Activated B cell treated with CpG ODN at 0.5 μM for 24 hours (primary cell): Measurements from ENCODE around the gene BCAM. TPM values are rescaled to one million over a fixed set of nuclear protein-coding genes. Genes with fewer than 3 reads are reported as not detected.

Experiments used
- ATAC-seq: fragments of 200-7000 bp; cut with Tn5 transposase; one replicate; pipeline ENCODE4 v1.10.0; 2021; ENCODE audit warnings: low read depth, mild to moderate bottlenecking, moderate library complexity
- CTCF ChIA-PET: fragments of 350-600 bp; sonication (Branson Sonifier 250); formaldehyde crosslinking; loops from one replicate; lab custom pipeline; 2021; ENCODE audit warnings: antibody characterized with exemption; lab: Charles Lee
- POLR2A ChIA-PET: fragments of 350-600 bp; sonication (Branson Sonifier 250); formaldehyde crosslinking; loops from one replicate; lab custom pipeline; 2021; ENCODE audit warnings: antibody characterized with exemption; lab: Charles Lee
- DNase-seq: peaks from one replicate; pipeline ENCODE4 v3.0.0; 2022
- H3K27ac Mint-ChIP-seq: one replicate; pipeline ENCODE4 v1.8.0; 2020; ENCODE audit warnings: mixed read lengths
- H3K27me3 Mint-ChIP-seq: one replicate; pipeline ENCODE4 v1.8.0; 2021; ENCODE audit warnings: mixed read lengths
- H3K36me3 Mint-ChIP-seq: one replicate; pipeline ENCODE4 v1.8.0; 2021; ENCODE audit warnings: low read depth, mixed read lengths
- H3K4me1 Mint-ChIP-seq: one replicate; pipeline ENCODE4 v1.8.0; 2021; ENCODE audit warnings: mixed read lengths
- H3K4me3 Mint-ChIP-seq: one replicate; pipeline ENCODE4 v1.8.0; 2020; ENCODE audit warnings: mild to moderate bottlenecking, mixed read lengths
- H3K9me3 Mint-ChIP-seq: one replicate; pipeline ENCODE4 v1.8.0; 2020; ENCODE audit warnings: mixed read lengths
- intact Hi-C: fragments of 100-400 bp; cut with micrococcal nuclease; formaldehyde crosslinking; loops from one replicate; pipeline ENCODE4 v1.15.1; 2024
- total RNA-seq: library from RNA; stranded (reverse); gene quantifications from 2 replicates; pipeline ENCODE4 v1.2.3, GENCODE V29; 2022
- TF ChIP-seq, protein P1 (sequence below): fragments of 200-600 bp; IDR thresholded peaks from one replicate; pipeline ENCODE4 v1.8.0; 2022; ENCODE audit warnings: antibody characterized with exemption, mild to moderate bottlenecking

Gene BCAM
- total RNA-seq, 1 donor from 2014 or later: not detected

DNA sequence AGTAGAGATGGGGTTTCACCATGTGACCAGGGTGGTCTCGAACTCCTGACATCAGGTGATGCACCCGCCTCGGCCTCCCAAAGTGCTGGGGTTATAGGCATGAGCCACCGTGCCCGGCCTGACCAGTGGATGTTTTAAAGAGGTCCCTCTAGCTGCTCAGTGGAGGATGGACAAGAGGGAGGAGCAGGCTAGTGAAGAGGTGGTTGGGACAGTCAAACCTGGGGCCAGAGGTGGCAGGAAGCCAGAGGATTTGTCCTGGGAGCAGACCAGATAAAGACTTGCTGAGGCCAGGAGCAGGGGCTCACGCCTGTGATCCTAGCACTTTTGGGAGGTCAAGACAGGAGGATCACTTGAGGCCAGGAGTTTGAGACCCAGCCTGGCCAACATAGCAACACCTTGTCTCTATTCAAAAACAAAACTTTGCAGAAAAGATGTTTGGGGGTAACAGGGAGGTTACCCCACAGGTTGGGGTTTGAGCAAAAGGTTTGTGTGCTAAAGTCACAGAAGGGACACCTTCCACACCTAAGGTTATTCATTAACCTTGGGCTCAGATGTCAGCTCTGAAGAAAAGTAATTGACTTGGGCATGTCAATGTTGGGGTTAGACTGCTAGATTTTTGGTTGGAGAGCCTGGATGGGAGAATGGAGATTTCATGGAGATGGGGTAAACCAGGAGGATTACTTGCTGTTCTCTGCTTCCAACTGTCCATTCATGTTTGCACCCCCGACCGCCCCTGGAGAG, 9.0 kb downstream of the BCAM start:
- Mint-ChIP-seq H3K9me3 (no peaks in the 10 kb centered on the region), H3K36me3 (no peaks in the 10 kb centered on the region), H3K27me3 (peaks cover 15% of the 10 kb centered on the region), H3K4me3 (no peak overlapping the region), H3K4me1 (no peaks in the 10 kb centered on the region), H3K27ac (no peak overlapping the region)
- intact Hi-C loops: no loop called here
- TF ChIP-seq, protein P1, sequence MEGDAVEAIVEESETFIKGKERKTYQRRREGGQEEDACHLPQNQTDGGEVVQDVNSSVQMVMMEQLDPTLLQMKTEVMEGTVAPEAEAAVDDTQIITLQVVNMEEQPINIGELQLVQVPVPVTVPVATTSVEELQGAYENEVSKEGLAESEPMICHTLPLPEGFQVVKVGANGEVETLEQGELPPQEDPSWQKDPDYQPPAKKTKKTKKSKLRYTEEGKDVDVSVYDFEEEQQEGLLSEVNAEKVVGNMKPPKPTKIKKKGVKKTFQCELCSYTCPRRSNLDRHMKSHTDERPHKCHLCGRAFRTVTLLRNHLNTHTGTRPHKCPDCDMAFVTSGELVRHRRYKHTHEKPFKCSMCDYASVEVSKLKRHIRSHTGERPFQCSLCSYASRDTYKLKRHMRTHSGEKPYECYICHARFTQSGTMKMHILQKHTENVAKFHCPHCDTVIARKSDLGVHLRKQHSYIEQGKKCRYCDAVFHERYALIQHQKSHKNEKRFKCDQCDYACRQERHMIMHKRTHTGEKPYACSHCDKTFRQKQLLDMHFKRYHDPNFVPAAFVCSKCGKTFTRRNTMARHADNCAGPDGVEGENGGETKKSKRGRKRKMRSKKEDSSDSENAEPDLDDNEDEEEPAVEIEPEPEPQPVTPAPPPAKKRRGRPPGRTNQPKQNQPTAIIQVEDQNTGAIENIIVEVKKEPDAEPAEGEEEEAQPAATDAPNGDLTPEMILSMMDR: no peak
- POLR2A ChIA-PET: interaction anchor here (0.7 kb wide), 1 partner anchor 1838 kb away, joined by 5 read pairs; no protein-coding TSS in a partner anchor
- DNase-seq: no peak
- CTCF ChIA-PET: no interaction called here
- no peak for ATAC-seq

DNA sequence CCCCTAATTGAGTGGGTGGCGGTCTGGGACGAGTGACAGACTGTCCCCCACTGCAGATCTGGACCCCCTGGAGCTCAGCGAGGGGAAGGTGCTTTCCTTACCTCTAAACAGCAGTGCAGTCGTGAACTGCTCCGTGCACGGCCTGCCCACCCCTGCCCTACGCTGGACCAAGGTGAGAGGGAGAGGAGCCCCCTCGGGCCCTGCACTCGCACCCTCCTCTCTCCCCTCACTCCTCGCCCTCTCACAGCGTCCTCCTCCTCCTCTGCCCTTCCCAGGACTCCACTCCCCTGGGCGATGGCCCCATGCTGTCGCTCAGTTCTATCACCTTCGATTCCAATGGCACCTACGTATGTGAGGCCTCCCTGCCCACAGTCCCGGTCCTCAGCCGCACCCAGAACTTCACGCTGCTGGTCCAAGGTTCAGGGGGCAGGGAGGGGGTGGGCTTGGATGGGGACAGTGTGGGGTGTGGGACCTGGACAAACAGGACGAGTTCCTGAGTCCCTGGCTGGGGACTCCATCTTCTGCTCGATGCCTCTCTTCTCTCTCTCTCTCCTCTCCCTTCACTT, 9.6 kb downstream of the BCAM start:
- ChIA-PET CTCF (no interaction called here), POLR2A (no interaction called here)
- H3K36me3 Mint-ChIP-seq: no peaks in the 10 kb centered on the region
- peaks cover 15% of the 10 kb centered on the region for H3K27me3 Mint-ChIP-seq
- H3K27ac Mint-ChIP-seq: no peak overlapping the region
- intact Hi-C loops: no loop called here
- TF ChIP-seq, protein P1: no peak
- H3K9me3 Mint-ChIP-seq: no peaks in the 10 kb centered on the region
- ATAC-seq (no peak), DNase-seq (no peak)
- H3K4me3 Mint-ChIP-seq: no peak overlapping the region
- no peaks in the 10 kb centered on the region for H3K4me1 Mint-ChIP-seq

DNA sequence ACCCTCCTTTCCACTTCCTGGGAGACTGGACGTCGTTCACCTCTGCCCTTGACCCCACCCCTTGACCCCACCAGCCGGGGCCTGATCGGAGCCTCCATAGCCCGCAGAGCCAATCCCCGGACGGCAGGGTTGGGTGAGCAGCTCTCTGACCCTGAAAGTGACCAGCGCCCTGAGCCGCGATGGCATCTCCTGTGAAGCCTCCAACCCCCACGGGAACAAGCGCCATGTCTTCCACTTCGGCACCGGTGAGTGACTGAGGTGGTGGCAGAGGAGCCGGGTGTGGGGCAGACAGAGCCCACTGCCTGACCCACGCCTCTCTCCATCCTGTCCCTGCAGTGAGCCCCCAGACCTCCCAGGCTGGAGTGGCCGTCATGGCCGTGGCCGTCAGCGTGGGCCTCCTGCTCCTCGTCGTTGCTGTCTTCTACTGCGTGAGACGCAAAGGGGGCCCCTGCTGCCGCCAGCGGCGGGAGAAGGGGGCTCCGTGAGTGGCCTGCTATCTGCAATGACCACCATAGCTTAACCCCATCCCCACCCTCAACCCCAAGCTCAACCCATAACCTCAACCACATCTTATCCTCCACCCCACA, 10.4 kb downstream of the BCAM start:
- ATAC-seq: no peak
- no peaks in the 10 kb centered on the region for H3K36me3 Mint-ChIP-seq
- no peaks in the 10 kb centered on the region for H3K4me1 Mint-ChIP-seq
- H3K9me3 Mint-ChIP-seq: no peaks in the 10 kb centered on the region
- peaks cover 12% of the 10 kb centered on the region for H3K27me3 Mint-ChIP-seq
- ChIA-PET CTCF (no interaction called here), POLR2A (no interaction called here)
- intact Hi-C loops: no loop called here
- TF ChIP-seq, protein P1: no peak
- H3K4me3 Mint-ChIP-seq: no peak overlapping the region
- no peak overlapping the region for H3K27ac Mint-ChIP-seq
- no peak for DNase-seq

DNA sequence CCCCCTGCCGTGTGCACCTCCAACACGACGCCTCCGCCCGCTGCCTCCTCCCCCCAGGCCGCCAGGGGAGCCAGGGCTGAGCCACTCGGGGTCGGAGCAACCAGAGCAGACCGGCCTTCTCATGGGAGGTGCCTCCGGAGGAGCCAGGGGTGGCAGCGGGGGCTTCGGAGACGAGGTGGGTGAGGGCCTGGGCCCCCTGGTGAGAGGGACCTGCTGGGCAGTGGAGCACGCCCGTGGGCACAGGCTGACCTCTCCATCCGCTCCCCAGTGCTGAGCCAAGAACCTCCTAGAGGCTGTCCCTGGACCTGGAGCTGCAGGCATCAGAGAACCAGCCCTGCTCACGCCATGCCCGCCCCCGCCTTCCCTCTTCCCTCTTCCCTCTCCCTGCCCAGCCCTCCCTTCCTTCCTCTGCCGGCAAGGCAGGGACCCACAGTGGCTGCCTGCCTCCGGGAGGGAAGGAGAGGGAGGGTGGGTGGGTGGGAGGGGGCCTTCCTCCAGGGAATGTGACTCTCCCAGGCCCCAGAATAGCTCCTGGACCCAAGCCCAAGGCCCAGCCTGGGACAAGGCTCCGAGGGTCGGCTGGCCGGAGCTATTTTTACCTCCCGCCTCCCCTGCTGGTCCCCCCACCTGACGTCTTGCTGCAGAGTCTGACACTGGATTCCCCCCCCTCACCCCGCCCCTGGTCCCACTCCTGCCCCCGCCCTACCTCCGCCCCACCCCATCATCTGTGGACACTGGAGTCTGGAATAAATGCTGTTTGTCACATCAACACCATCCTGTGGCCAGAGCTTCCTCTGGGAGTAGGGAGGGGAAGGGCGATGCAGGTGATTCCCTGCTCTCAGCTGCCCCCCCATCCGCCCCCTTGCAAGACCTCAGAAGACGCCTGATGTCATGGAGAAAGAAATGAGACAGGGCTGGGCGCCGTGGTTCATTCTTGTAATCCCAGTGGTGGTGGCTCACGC, 12.0 kb downstream of the BCAM start:
- Mint-ChIP-seq H3K27ac (no peak overlapping the region), H3K9me3 (no peaks in the 10 kb centered on the region), H3K27me3 (peaks cover 12% of the 10 kb centered on the region), H3K4me3 (no peak overlapping the region), H3K4me1 (no peaks in the 10 kb centered on the region), H3K36me3 (no peaks in the 10 kb centered on the region)
- DNase-seq (no peak), ATAC-seq (no peak)
- CTCF ChIA-PET: no interaction called here
- POLR2A ChIA-PET: no interaction called here
- intact Hi-C loops: no loop called here
- TF ChIP-seq, protein P1: no peak
